NCI-H2196 treated with DMSO at 0.1 percent for 48 hours (cell line): Measurements from ENCODE around the gene PTAR1.

Experiments
- DNase-seq: peaks from one replicate; lab custom pipeline; 2025; ENCODE audit not compliant: unreplicated experiment; lab: John Stamatoyannopoulos, UW

PTAR1 gene

DNA sequence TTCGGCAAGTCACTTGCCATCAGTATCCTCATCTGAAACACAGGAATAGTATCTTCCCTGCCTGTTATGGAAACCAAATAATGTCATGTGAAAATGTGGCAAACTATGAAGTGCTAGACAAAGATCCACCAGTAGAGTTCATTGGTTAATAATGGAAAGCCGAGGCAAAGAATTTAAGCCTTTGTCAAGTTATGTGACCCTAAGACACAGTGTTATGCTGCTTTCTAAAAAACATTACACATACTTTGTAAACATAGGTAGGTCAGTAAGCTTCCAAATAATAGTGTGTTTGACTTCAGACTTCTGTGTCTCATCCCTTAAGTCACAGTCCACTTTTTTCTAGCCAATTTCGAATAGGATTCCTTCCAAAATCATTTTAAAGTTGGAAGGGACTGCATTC, 6.0 kb downstream of the PTAR1 start:
- no peak for DNase-seq

GRCh38 chr9:69750085-69750484, 9.7 kb downstream of the PTAR1 start:
- no peak for DNase-seq

GRCh38 chr9:69748304-69748703, 11.5 kb downstream of the PTAR1 start:
- DNase-seq = no peak

- no peak for DNase-seq
Measured at GRCh38 chr9:69746859-69747560, 12.8 kb downstream of the PTAR1 start.

DNA sequence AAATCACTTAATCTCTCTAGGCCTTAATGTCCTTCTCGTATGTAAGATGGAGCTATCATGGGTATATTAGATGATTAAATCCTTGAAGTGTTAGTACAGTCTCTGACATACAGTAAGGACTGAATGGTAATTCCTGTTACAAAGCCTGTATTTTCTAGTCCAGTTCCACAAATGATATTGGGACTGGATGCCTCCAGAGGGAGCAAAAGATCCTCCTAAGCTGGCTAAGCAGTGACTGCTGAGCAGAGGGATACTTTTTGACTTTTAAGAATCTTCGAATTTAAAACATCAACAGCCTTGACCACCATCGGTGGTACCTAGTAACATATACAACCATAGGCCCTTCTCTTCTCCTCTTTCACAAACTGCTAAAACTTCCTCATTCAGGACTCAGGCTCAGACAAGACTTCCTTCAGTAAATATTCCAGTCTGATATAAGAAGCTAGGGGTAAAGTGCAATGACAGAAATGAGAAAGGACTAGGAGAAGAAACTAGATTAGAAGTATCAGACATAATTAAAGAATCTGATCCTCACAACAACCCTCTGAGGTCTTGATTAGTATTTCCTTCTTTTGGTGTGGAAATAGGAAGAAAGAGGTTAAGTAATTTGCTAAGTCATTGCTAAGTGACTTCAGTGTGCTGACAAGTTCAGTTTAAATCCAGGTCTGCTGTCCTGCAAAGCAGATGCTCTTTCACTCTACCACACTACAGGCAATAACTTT, 13.9 kb downstream of the PTAR1 start:
- DNase-seq = no peak

DNA sequence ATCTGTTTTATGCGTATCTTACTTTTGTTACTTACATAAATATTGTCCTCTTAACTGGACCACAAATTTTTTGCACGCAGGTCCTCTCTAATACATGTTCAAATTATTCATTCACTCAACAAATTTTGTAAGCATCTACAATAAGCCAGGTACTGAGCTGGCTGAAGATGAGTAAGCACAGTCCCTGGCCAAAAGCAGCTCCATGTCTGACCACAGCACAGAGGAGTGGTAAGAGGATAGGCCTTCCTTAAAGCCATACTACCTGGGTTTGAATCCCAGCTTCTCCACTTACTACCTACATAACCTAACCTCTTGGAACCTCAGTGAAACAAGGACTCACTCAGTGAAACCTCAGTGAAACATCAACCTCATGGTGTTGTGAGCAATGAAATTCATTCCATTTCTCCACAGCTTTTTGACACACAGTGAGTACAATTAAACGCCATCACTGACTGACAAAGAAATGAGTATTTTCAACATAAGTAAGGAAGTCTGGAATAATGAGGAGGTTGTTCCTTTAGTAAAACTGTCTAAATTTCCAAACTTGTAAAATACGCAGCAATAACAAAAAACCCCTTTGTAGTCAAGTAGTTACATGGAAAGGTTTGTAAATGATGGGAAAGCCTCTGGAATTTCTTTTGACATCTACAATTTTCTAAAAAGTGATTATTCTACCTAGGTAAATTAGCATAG, 15.0 kb downstream of the PTAR1 start:
- no peak for DNase-seq

- DNase-seq = no peak
Measured at GRCh38 chr9:69743930-69744329, 15.9 kb downstream of the PTAR1 start.

DNA sequence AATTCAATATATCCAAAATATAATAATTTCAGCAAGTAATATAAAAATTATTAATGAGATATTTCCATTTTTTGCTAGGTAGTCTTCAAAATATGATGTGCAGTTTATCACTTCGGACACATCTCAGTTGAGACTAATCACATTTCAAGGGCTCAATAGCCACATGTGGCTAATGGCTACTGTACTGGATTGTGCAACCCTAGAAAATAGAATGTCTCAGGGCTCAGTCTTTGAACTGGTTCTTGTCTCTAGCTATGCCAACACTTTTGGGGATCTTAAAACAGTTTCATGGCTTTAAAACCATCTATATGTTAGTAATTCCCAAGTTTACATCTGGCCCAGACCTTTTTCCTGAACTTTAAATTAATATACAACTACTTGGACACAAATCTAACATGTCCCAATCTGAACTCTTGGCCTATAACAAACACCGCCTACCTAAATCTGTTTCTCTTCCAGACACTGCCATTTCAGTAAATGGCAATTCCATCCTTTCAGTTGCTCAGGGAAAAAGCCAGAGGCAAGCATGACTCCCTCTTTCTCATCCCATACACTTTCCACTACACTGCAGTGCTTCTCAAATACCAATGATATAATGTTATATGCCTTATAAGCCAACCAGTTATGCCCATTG, 18.8 kb downstream of the PTAR1 start:
- DNase-seq = no peak

GRCh38 chr9:69731348-69731747, 28.5 kb downstream of the PTAR1 start:
- no peak for DNase-seq

DNA sequence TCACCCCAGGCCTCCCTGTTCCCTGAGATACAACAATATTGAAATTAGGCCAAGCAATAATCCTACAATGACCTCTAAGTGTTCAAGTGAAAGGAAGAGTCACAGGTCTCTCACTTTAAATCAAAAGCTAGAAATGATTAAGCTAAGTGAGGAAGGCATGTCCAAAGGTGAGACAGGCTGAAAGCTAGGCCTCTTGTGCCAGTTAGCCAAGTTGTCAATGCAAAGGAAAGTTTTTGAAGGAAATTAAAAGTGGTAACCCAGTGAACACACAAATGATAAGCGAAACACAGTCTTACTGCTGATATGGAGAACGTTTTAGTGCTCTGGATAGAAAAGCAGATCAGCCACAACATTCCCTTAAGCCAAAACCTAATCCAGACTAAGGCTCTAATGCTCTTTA, 39.8 kb downstream of the PTAR1 start:
- DNase-seq = no peak

DNA sequence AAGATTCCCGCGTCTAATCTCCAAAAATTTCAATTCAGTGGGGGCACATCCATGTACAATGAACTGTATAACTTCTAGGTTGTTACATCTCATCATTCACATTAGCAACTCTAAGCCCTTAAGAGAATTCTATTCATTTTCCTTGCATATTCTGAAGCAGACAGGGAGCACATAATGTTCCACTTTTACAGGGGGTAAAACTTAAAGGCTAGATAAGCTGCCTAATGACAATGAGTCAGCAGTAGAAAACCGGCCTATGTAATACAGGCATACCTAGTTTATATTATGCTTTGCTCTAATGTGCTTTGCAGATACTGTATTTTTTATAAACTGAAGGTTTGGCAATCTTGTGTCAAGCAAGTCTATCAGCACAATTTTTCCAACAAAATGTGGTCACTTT, 40.4 kb downstream of the PTAR1 start:
- no peak for DNase-seq

DNA sequence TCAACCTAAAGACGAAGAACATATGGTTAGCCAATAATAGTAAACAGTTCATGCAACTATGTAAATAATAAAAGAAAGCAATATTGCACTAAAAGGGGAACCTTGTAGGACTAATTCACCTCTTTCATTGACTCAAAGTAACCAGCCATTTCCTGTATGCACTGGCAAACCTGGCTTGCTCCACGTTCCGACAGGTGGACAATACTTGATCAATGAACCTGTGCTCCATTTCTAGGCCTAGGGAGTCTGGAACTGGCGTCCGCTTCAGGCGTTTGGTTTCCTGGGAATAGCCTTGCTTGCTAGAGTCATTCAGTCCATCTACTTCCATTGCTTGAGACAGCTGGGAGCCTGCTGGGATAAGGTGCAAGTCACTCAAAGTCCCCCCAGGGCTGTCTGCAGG, 41.6 kb downstream of the PTAR1 start:
- no peak for DNase-seq

- no peak for DNase-seq
Measured at GRCh38 chr9:69715825-69716224, 44.0 kb downstream of the PTAR1 start.

DNA sequence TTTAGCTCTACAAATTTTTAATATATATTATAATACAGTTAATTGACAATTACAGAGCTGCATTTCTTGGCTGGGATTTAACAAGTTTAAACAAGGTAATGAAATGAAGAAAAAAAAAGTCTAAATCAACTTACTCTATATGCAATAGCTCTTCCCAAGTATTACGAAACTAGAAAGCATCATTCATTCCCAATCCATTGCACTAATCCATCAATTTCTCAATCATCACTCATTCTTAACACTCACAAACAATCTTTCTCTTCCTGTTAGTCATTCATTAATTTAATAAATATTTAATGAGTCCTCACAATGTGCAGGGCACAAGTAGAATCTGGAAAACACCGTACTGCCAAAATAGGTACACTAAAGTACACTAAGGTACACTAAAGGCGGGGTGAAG, 44.7 kb downstream of the PTAR1 start:
- DNase-seq = no peak

DNA sequence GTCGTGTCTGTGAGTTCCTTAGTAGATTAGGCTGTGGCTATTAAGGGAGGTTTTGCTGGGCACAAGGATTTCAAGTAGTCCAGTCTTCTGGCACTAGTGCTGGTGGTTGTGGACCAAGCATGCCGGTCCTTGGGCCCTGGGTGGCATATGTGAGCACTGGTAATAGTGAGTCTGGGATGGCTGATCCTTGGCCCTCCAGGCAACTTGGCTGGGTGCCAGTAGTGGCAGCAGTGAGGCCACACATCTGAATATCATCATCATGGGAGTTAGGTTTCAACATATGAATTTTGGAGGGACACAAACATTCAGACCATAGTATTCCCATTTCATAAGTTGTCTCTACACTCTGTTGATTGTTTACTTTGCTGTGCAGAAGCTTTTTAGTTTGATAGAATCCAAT, 62.3 kb downstream of the PTAR1 start:
- DNase-seq = no peak

- no peak for DNase-seq
Measured at GRCh38 chr9:69696802-69697201, 63.0 kb downstream of the PTAR1 start.

DNA sequence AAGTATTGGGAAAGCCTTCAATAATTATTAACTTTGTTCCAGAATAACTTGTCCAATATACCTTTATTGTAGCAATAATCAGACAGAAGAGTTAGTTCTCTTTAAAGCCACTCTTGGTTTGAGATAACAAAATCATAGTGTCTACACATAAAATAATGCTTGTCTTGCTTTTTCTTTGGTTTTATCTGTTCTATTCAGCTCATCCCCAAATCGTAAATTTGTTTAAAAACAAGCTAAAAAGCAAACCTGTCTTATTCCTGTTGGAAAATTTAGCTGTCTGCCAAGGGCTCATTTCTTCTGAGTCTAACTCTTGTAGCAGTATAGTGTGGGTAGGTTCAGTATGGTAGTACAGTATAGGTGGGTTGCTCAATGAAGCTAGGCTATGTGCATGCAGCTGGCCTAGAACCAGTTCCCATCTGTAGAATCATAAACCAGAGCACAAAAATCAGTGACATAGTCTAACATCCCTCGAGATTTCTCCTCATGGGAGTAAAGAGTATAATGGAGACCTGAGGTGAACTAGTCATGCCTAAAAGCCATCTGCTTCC, 69.7 kb downstream of the PTAR1 start:
- DNase-seq = no peak

GRCh38 chr9:69683927-69684326, 75.9 kb downstream of the PTAR1 start:
- no peak for DNase-seq

GRCh38 chr9:69678843-69679538, 80.8 kb downstream of the PTAR1 start:
- DNase-seq = no peak

DNA sequence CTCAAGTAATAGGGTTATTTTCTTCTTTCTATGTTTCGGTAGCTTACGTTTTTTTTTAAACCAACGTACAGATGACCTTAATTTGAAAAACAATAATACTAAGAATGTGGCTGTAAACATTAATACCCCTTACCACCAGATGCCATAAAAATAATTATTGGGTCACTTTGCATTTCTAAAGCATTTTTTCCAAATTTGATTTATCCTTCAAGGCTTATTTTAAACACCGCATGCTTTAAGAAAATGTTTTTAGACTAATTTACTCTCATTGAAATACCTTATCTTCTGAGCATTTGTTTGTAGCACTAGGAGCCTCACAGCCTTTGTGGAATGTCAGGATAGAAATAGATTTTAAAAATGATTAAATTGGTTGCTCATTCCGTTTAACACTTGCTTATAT, 81.9 kb downstream of the PTAR1 start:
- DNase-seq = no peak

DNA sequence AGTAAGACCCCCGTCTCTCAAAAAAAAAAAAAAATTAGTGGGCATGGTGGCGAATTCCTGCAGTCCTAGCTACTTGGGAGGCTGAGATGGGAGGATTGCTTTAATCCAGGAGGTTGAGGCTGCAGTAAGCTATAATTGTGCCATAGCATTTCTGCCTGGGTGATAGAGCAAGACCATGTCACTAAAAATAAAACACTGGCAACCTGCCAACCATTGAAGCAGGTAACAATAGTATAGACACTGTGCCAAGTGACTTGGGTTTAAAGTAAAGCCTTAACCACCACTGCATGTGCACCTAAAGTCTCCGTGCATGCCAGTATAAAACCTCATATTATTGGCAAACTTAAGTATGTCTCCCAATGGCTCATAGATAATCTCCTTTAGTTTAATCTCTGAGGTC, 84.2 kb downstream of the PTAR1 start:
- no peak for DNase-seq
